HepG2 (cell line): Measurements from ENCODE around the gene KRT13. TPM values are rescaled to one million over a fixed set of nuclear protein-coding genes. Genes with fewer than 3 reads are reported as not detected.

Source experiments
- ATAC-seq: fragments of 200-7000 bp; cut with Tn5 transposase; 3 replicates; pipeline ENCODE4 v1.9.1; 2020; ENCODE audit warnings: mild to moderate bottlenecking, moderate library complexity
- BruUV-seq: library from RNA; stranded (reverse); fragments of 400-500 nt; replicated peaks from 2 replicates; lab custom pipeline; 2021; lab: Mats Ljungman, UMichigan
- CTCF ChIA-PET: fragments of 300-600 bp; formaldehyde crosslinking; extraction: SDS; loops from one replicate; lab custom pipeline; 2021; ENCODE audit warnings: low total read pairs, inconsistent platforms, low intra/inter-chr PET ratio; lab: Yijun Ruan, JAX
- POLR2A ChIA-PET: fragments of 350-600 bp; sonication (Branson Sonifier 250); formaldehyde crosslinking; loops from one replicate; lab custom pipeline; 2020; ENCODE audit warnings: antibody characterized with exemption, inconsistent platforms; lab: Yijun Ruan, JAX
- DNase-seq: peaks from one replicate; pipeline ENCODE4 v3.0.0-alpha.2; 2015; ENCODE audit warnings: low spot score
- FAIRE-seq: peaks from 3 replicates; lab custom pipeline; 2011; peaks lifted over from hg19 to GRCh38; lab: Jason Lieb, UNC
- H2AFZ ChIP-seq: one replicate; pipeline ENCODE4 v1.6.1; 2011; ENCODE audit warnings: low read length, inconsistent platforms
- H3K27ac ChIP-seq: fragments of 300-600 bp; 3 replicates; pipeline ENCODE4 v1.8.0; 2011; ENCODE audit warnings: mixed run types, mild to moderate bottlenecking, mixed read lengths, low read length, inconsistent platforms; ENCODE audit not compliant: insufficient read depth; ENCODE audit errors: extremely low read length
- H3K27me3 ChIP-seq, 2 experiments: fragments of 200-600 bp in 1 of 2; 2 replicates in 1 of 2; 3 replicates in 1 of 2; pipeline versions ENCODE4 v1.6.0 to v1.8.0; 2011; ENCODE audit warnings: low read length in 2 of 2, mild to moderate bottlenecking in 2 of 2, moderate library complexity in 2 of 2, inconsistent platforms in 1 of 2; ENCODE audit not compliant: insufficient read depth in 2 of 2, control insufficient read depth in 1 of 2
- H3K36me3 ChIP-seq, 2 experiments: fragments of 200-600 bp in 1 of 2; replicated peaks in 1 of 2; 2 replicates in 1 of 2; 3 replicates in 1 of 2; pipeline versions ENCODE4 v1.5.1 to v1.8.0; 2011; ENCODE audit warnings: low read length in 2 of 2, inconsistent platforms in 1 of 2; ENCODE audit not compliant: insufficient read depth in 2 of 2, control insufficient read depth in 1 of 2
- H3K4me1 ChIP-seq: 2 replicates; pipeline ENCODE4 v1.5.1; 2012; ENCODE audit warnings: low read length, inconsistent platforms; ENCODE audit not compliant: insufficient read depth
- H3K4me2 ChIP-seq: 2 replicates; pipeline ENCODE4 v1.6.0; 2011; ENCODE audit warnings: low read depth, low read length, inconsistent platforms
- H3K4me3 ChIP-seq, 3 experiments: fragments of 200-600 bp in 1 of 3; sonication (generic), shearing (Covaris generic) in 1 of 3; replicated peaks in 1 of 3; 2 replicates each; pipeline ENCODE4 v1.5.1; 2011 to 2016; ENCODE audit warnings: low read length in 3 of 3, inconsistent platforms in 2 of 3, low read depth in 2 of 3, mild to moderate bottlenecking in 2 of 3, control low read depth in 1 of 3, mixed read lengths in 1 of 3; ENCODE audit not compliant: insufficient read depth in 1 of 3
- H3K79me2 ChIP-seq: one replicate; pipeline ENCODE4 v1.6.1; 2011; ENCODE audit warnings: low read length, inconsistent platforms; ENCODE audit not compliant: insufficient read depth
- H3K9ac ChIP-seq: 2 replicates; pipeline ENCODE4 v1.6.0; 2011; ENCODE audit warnings: mild to moderate bottlenecking, low read depth, low read length, inconsistent platforms; ENCODE audit not compliant: insufficient read depth
- H3K9me3 ChIP-seq: 2 replicates; pipeline ENCODE4 v1.5.1; 2012; ENCODE audit warnings: mild to moderate bottlenecking, low read length
- H4K20me1 ChIP-seq: 2 replicates; pipeline ENCODE4 v1.6.0; 2011; ENCODE audit warnings: inconsistent platforms, mild to moderate bottlenecking, low read length, moderate library complexity; ENCODE audit not compliant: insufficient read depth
- GATA4 ChIP-seq: sonication (generic); IDR thresholded peaks from 2 replicates; pipeline ENCODE4 v1.6.1; 2016; ENCODE audit warnings: antibody characterized with exemption, low read depth, borderline replicate concordance
- GPN1 ChIP-seq: sonication (generic); formaldehyde crosslinking; IDR thresholded peaks from 2 replicates; pipeline ENCODE4 v1.5.1; 2020; ENCODE audit warnings: missing genetic modification reagents, borderline replicate concordance
- REXO4 ChIP-seq: sonication (generic); formaldehyde crosslinking; IDR thresholded peaks from 2 replicates; pipeline ENCODE4 v1.8.0; 2022; ENCODE audit warnings: missing genetic modification reagents, mild to moderate bottlenecking, borderline replicate concordance
- ZNF207 ChIP-seq: fragments of 450-650 bp; IDR thresholded peaks from 2 replicates; pipeline ENCODE4 v1.6.1; 2016; ENCODE audit warnings: antibody characterized with exemption, borderline replicate concordance
- ZNF720 ChIP-seq: sonication (generic); formaldehyde crosslinking; IDR thresholded peaks from 2 replicates; pipeline ENCODE4 v1.4.0; 2020; ENCODE audit warnings: missing genetic modification reagents
- ZNF724P ChIP-seq: sonication (generic); formaldehyde crosslinking; IDR thresholded peaks from 2 replicates; pipeline ENCODE4 v1.8.0; 2022; ENCODE audit warnings: missing genetic modification reagents, borderline replicate concordance
- WGBS: methylation state at CpG from one replicate; pipeline ENCODE4 v1.1.6; 2017; ENCODE audit warnings: low lambda C conversion rate; 5-methylcytosine and 5-hydroxymethylcytosine counted together
- in situ Hi-C: cut with HindIII; loops from 2 replicates; pipeline ENCODE4 v1.10.0; 2017; ENCODE audit warnings: low pct_unique_long_range_greater_than_20kb; ENCODE audit not compliant: extremely low pct_ligation_motif_present
- intact Hi-C: fragments of 100-400 bp; cut with micrococcal nuclease; formaldehyde crosslinking; loops from one replicate; pipeline ENCODE4 v1.10.0; 2022; ENCODE audit not compliant: unreplicated experiment
- polyA plus RNA-seq, 8 experiments: library from polyadenylated mRNA; depleted of rRNA in 3 of 8; stranded (reverse) in 7 of 8; unstranded in 1 of 8; fragments of >200 nt; fragmentation: Illumina TruSeq in 4 of 8; extraction: Trizol in 4 of 8; gene quantifications; 2 replicates each; pipeline versions ENCODE4 v1.2.1 to v1.2.3, GENCODE V29; 2011 to 2016; ENCODE audit warnings: low read depth in 4 of 8, missing spikeins in 1 of 8, mixed read lengths in 1 of 8; ENCODE audit not compliant: insufficient read depth in 1 of 8
- total RNA-seq, 5 experiments: library from RNA; depleted of rRNA; stranded (reverse); fragments of >200 nt; fragmentation: Illumina TruSeq; extraction: Trizol; gene quantifications; 2 replicates each; pipeline ENCODE4 v1.2.3, GENCODE V29; 2016; ENCODE audit warnings: low read depth in 1 of 5
- TF ChIP-seq, protein P1 (sequence below): sonication (generic); formaldehyde crosslinking; IDR thresholded peaks from 2 replicates; pipeline ENCODE4 v1.4.0; 2020; ENCODE audit warnings: mild to moderate bottlenecking, low read depth, missing genetic modification reagents
- TF ChIP-seq, protein P2 (sequence below): sonication (generic); formaldehyde crosslinking; IDR thresholded peaks from 2 replicates; pipeline ENCODE4 v1.8.0; 2022; ENCODE audit warnings: missing genetic modification reagents, mild to moderate bottlenecking, borderline replicate concordance
- TF ChIP-seq, protein P3 (sequence below): sonication (generic); formaldehyde crosslinking; IDR thresholded peaks from 2 replicates; pipeline ENCODE4 v1.8.1; 2023; ENCODE audit warnings: mild to moderate bottlenecking, inconsistent platforms, moderate library complexity, missing genetic modification reagents, borderline replicate concordance
- TF ChIP-seq, protein P4 (sequence below): sonication (generic); formaldehyde crosslinking; IDR thresholded peaks from 2 replicates; pipeline ENCODE4 v1.5.1; 2020; ENCODE audit warnings: missing genetic modification reagents, mild to moderate bottlenecking, borderline replicate concordance

Gene KRT13
- total and polyA plus RNA-seq, 2 of the 13 experiments (the other 11 are each of a cell fraction or from before 2014, with no cell fraction given) = not detected

DNA sequence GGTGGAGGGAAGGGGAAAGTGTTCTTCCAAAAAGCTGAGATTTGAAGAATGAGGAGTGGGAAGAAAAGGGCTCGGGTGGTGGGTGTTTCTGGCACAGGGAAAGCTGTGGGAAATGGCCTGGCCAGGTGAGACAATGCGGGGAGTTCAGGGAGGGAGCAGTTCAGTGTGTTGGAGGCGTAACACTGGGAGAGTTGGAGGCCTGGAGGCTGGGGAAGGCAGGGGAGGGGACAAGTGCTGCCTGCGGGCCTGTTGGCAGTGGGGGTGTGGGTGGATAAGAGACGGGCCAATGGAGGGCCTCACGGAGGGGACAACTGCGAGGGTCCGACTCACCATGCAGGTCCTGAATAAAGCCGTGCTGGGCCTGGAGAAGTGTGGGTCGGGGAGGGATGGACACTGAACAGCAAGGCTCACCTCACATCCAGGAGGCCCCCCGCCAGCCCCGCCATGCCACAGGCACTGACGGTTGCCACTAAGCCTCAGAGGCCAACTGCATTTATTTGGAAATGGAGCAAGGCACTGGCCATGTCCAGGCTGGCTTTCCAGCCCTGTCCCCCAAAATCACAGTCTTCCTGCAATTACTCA, 40.5 kb upstream of the KRT13 start:
- Histone ChIP-seq H3K9ac (no peak overlapping the region), H3K4me2 (no peak overlapping the region), H2AFZ (no peak overlapping the region), H3K27me3 (peaks cover 2 to 12% of the 10 kb centered on the region in 2 experiments; a peak in 1 of 5 replicates), H3K79me2 (no peaks in the 10 kb centered on the region), H3K4me3 (no peak overlapping the region), H3K4me1 (peaks cover 57% of the 10 kb centered on the region), H3K9me3 (no peaks in the 10 kb centered on the region), H3K27ac (no peak overlapping the region), H4K20me1 (no peaks in the 10 kb centered on the region), H3K36me3 (no peaks in the 10 kb centered on the region)
- ATAC-seq (no peak), DNase-seq (no peak), FAIRE-seq (no peak)
- TF ChIP-seq GATA4 = no peak
- TF ChIP-seq, protein P1, sequence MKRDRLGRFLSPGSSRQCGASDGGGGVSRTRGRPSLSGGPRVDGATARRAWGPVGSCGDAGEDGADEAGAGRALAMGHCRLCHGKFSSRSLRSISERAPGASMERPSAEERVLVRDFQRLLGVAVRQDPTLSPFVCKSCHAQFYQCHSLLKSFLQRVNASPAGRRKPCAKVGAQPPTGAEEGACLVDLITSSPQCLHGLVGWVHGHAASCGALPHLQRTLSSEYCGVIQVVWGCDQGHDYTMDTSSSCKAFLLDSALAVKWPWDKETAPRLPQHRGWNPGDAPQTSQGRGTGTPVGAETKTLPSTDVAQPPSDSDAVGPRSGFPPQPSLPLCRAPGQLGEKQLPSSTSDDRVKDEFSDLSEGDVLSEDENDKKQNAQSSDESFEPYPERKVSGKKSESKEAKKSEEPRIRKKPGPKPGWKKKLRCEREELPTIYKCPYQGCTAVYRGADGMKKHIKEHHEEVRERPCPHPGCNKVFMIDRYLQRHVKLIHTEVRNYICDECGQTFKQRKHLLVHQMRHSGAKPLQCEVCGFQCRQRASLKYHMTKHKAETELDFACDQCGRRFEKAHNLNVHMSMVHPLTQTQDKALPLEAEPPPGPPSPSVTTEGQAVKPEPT (CRISPR knock-in tag) = no peak
- TF ChIP-seq ZNF207 = no peak
- TF ChIP-seq REXO4 = no peak
- TF ChIP-seq, protein P2, sequence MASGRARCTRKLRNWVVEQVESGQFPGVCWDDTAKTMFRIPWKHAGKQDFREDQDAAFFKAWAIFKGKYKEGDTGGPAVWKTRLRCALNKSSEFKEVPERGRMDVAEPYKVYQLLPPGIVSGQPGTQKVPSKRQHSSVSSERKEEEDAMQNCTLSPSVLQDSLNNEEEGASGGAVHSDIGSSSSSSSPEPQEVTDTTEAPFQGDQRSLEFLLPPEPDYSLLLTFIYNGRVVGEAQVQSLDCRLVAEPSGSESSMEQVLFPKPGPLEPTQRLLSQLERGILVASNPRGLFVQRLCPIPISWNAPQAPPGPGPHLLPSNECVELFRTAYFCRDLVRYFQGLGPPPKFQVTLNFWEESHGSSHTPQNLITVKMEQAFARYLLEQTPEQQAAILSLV = no peak
- TF ChIP-seq, protein P3, sequence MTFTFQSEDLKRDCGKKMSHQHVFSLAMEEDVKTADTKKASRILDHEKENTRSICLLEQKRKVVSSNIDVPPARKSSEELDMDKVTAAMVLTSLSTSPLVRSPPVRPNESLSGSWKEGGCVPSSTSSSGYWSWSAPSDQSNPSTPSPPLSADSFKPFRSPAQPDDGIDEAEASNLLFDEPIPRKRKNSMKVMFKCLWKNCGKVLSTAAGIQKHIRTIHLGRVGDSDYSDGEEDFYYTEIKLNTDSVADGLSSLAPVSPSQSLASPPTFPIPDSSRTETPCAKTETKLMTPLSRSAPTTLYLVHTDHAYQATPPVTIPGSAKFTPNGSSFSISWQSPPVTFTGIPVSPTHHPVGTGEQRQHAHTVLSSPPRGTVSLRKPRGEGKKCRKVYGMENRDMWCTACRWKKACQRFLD (CRISPR knock-in tag) = no peak
- no peak for TF ChIP-seq ZNF724P (CRISPR knock-in tag)
- TF ChIP-seq ZNF720 (CRISPR knock-in tag) = no peak
- TF ChIP-seq, protein P4, sequence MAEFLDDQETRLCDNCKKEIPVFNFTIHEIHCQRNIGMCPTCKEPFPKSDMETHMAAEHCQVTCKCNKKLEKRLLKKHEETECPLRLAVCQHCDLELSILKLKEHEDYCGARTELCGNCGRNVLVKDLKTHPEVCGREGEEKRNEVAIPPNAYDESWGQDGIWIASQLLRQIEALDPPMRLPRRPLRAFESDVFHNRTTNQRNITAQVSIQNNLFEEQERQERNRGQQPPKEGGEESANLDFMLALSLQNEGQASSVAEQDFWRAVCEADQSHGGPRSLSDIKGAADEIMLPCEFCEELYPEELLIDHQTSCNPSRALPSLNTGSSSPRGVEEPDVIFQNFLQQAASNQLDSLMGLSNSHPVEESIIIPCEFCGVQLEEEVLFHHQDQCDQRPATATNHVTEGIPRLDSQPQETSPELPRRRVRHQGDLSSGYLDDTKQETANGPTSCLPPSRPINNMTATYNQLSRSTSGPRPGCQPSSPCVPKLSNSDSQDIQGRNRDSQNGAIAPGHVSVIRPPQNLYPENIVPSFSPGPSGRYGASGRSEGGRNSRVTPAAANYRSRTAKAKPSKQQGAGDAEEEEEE (CRISPR knock-in tag) = no peak
- TF ChIP-seq GPN1 = no peak
- no TSS peak for BruUV-seq
- in situ Hi-C loops (loop anchor here (5.0 kb wide), 2 partner anchors 59 to 116 kb away; partner anchors contain the start of gene KRT36), intact Hi-C loops (no loop called here)
- 68% methylated on average over 10 of the region's 13 CpGs for WGBS
- CTCF ChIA-PET = no interaction called here
- POLR2A ChIA-PET = no interaction called here
